Epithelial cell of alveolus of lung (primary cell): ENCODE results near the gene NOC4L. TPM values are rescaled to one million over a fixed set of nuclear protein-coding genes. Genes with fewer than 3 reads are reported as not detected.

Source experiments
- total RNA-seq: library from RNA; depleted of rRNA; stranded (reverse); fragments of >200 nt; gene quantifications from 2 replicates; pipeline ENCODE4 v1.2.1, GENCODE V29; 2015

Gene NOC4L
- total RNA-seq: 15.3 and 24.2 TPM in 2 replicates

DNA sequence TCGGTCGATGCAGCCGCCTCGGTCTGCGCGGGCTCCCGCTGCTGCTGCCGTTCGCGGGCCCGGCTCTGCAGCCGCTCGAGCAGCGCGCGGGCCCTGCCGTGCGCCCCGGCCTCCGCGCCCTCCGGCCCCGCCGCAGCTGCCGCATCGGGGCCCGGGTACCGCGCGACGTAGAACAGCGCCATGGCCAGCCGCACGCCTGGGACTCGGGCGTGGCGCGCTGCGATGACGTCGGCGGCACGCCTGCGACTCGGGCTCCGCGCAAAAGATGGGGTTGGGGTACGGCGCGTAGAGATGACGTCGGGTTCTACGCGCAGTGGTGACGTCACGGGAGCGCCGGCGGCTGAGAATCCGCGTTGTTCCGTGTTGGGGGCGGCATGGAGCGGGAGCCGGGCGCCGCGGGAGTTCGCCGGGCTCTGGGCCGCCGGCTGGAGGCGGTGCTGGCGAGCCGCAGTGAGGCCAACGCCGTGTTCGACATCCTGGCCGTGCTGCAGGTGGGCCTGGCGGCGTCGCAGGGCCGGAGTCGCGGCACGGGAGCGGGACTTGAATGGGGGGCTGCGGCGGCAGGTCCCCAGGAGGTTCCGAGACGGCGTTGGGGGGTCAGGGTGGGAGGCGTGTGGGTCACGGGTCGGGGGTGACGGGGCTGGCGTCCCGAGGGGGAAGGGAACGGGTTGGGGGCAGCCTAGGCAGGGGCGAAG is at the start of gene NOC4L, which contains the start of gene DDX51:
Gene NOC4L (plus strand): TSS at position 343 of the 695 bp plus-strand sequence. CDS start 32 bp downstream, at position 375.
Gene DDX51 (minus strand): TSS at position 205 of the 695 bp plus-strand sequence. CDS start 23 bp downstream, at position 182.

Other genes with a start within 250 kb of the NOC4L start
- gene ULK1, start 249.8 kb upstream of the NOC4L start, total RNA-seq: 6.5 and 26.6 TPM in 2 replicates
- 13.2 and 18.2 TPM in 2 replicates for gene PUS1, start 215.2 kb upstream of the NOC4L start, total RNA-seq
- 10.5 and 13.9 TPM in 2 replicates for gene EP400, start 194.5 kb upstream of the NOC4L start, total RNA-seq
- gene DDX51, start 138 bp upstream of the NOC4L start, total RNA-seq: 6.1 and 16.1 TPM in 2 replicates
- gene GALNT9, start 185.1 kb downstream of the NOC4L start, total RNA-seq: 0.08 and 0.13 TPM in 2 replicates